Measurements from ENCODE around the gene DENND4A.

Gene DENND4A

GRCh38 chr15:65611888-65612615, 180.0 kb downstream of the DENND4A start:
- DNase-seq (ENCODE audit: insufficient read length, low spot score): no peak
- FAIRE-seq: no peak

DNA sequence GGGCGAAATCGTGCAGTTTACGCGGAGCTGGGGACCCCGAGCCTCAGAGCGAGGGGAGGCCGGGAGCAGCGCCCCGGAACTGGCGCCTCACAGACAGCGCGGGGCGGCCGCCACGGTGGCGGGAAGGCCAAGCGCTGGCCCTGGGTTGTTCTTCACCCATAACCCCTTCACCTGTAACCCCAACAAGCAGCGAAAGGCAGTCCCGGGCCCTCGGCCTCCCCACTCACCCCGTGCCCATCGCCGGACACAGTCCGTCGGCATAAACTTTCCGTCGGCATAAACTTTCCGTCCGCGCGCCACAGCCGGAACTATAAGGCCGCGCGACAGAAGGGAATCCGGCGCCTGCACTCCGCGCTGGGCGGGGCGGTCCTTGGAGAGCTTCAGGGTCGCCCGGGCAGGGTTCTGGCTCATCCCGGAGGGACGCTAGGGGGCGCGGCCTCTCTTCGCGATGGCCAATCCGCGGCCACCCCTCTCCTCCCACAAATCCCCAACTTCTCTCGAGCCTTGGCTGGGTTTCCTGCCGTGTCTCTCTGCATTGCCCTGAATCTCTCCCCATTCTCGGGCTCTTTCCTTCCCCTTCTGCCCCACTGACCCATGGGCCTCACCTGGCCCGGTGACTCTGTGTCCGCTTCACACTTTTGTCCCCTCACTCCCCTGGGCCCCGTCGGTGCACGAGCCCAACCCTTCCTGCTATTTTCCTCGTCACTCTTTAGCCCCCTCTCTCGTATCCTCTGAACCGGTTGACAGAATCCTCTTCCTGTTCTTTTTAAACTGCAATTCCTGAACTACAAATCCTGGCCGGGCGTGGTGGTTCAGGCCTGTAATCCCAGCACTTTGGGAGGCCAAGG, 181.0 kb downstream of the DENND4A start, which contains the start of gene INTS14:
TSS of gene INTS14 (minus strand) at position 261 of the 848 bp plus-strand sequence. CDS start 3,751 bp downstream, outside the sequence.
- DNase-seq (ENCODE audit: insufficient read length, low spot score) (peak; percentile 96), FAIRE-seq (peak; percentile 67)
